ENCODE measurements around the gene SMIM44. TPM values are rescaled to one million over a fixed set of nuclear protein-coding genes. Genes with fewer than 3 reads are reported as not detected.
A peak's percentile ranks its signal among the peaks of the same experiment; 100 is the strongest.

SMIM44 gene
- total RNA-seq, 5 donors from 2014 or later (not counting 1 experiment from before 2014, with no cell fraction given), result not detected

- H3K27me3 Mint-ChIP-seq, result no peaks in the 10 kb centered on the region
- peak overlapping the region; percentile 22 to 27 for H3K27ac Mint-ChIP-seq
- ChIA-PET POLR2A (no interaction called here), CTCF (interaction anchor here in 1 of 2 donors (0.6 kb wide), 1 partner anchor 43 kb away, joined by 4 read pairs; no protein-coding TSS in a partner anchor)
- H3K4me1 Mint-ChIP-seq, result peaks cover 13 to 25% (median 25%) of the 10 kb centered on the region in 3 donors
- no peaks in the 10 kb centered on the region for H3K9me3 ChIP-seq
- peaks cover 0 to 16% of the 10 kb centered on the region in 2 experiments for H3K4me1 ChIP-seq (ENCODE audit: control insufficient read depth in 1 of 2, extremely low read depth in 1 of 2, insufficient read depth in 2 of 2, low read length in 2 of 2)
- DNase-seq (peak in 14 of 35 experiments; percentile 16 to 63 (median 33)), ATAC-seq (replicated peaks in 1 of 4) (peak; percentile 32 to 87 (median 62))
- WGBS (ENCODE audit: insufficient coverage), result 55% methylated on average over 18 of the region's 18 CpGs
- no peaks in the 10 kb centered on the region for H3K9me3 Mint-ChIP-seq
- H3K27ac ChIP-seq (ENCODE audit: low read length), result no peak overlapping the region
- H3K36me3 Mint-ChIP-seq, result peaks cover 16% of the 10 kb centered on the region
- H3K36me3 ChIP-seq (ENCODE audit: control insufficient read depth in 2 of 2, extremely low read depth in 1 of 2, insufficient read depth in 1 of 2, low read length in 1 of 2), result peaks cover 18 to 33% of the 10 kb centered on the region in 2 donors
- H3K4me3 ChIP-seq (ENCODE audit: control insufficient read depth in 1 of 2, extremely low read depth in 1 of 2, low read length in 1 of 2), result no peak overlapping the region
- peak overlapping the region in 1 of 3 donors; percentile 19 for H3K4me3 Mint-ChIP-seq
- H3K27me3 ChIP-seq (replicated peaks in 1 of 2; ENCODE audit: control insufficient read depth in 2 of 2, extremely low read depth in 1 of 2, insufficient read depth in 2 of 2, low read length in 1 of 2), result no peaks in the 10 kb centered on the region
Observed at GRCh38 chr19:3494559-3494958, 11.3 kb upstream of the SMIM44 start.

- DNase-seq, result peak in 17 of 35 experiments; percentile 20 to 54 (median 38)
- peak overlapping the region in 1 of 2 donors; percentile 28 for H3K27ac Mint-ChIP-seq
- H3K27me3 Mint-ChIP-seq, result no peaks in the 10 kb centered on the region
- peaks cover 16% of the 10 kb centered on the region for H3K36me3 Mint-ChIP-seq
- Histone ChIP-seq H3K4me3 (ENCODE audit: control insufficient read depth in 1 of 2, extremely low read depth in 1 of 2, low read length in 1 of 2) (no peak overlapping the region), H3K36me3 (ENCODE audit: control insufficient read depth in 2 of 2, extremely low read depth in 1 of 2, insufficient read depth in 1 of 2, low read length in 1 of 2) (peaks cover 18 to 33% of the 10 kb centered on the region in 2 donors), H3K27me3 (replicated peaks in 1 of 2; ENCODE audit: control insufficient read depth in 2 of 2, extremely low read depth in 1 of 2, insufficient read depth in 2 of 2, low read length in 1 of 2) (no peaks in the 10 kb centered on the region), H3K27ac (ENCODE audit: low read length) (no peak overlapping the region), H3K9me3 (no peaks in the 10 kb centered on the region), H3K4me1 (ENCODE audit: control insufficient read depth in 1 of 2, extremely low read depth in 1 of 2, insufficient read depth in 2 of 2, low read length in 2 of 2) (peaks cover 0 to 12% of the 10 kb centered on the region in 2 experiments)
- H3K4me1 Mint-ChIP-seq, result peaks cover 8 to 22% (median 22%) of the 10 kb centered on the region in 3 donors
- ChIA-PET CTCF (interaction anchor here in 1 of 2 donors (0.6 kb wide), 1 partner anchor 42 kb away, joined by 4 read pairs; no protein-coding TSS in a partner anchor), POLR2A (no interaction called here)
- peak in 3 of 4 experiments; percentile 44 to 80 (median 51) for ATAC-seq (replicated peaks in 1 of 4)
- H3K9me3 Mint-ChIP-seq, result no peaks in the 10 kb centered on the region
- peak overlapping the region in 1 of 3 donors; percentile 19 for H3K4me3 Mint-ChIP-seq
- 81% methylated on average over 10 of the region's 15 CpGs for WGBS (ENCODE audit: insufficient coverage)
Observed at GRCh38 chr19:3494051-3494450, 10.8 kb upstream of the SMIM44 start.

- no peak overlapping the region for H3K27ac ChIP-seq (ENCODE audit: low read length)
- POLR2A ChIA-PET, result no interaction called here
- no peaks in the 10 kb centered on the region for H3K9me3 Mint-ChIP-seq
- CTCF ChIA-PET, result no interaction called here
- H3K27me3 Mint-ChIP-seq, result no peaks in the 10 kb centered on the region
- 94% methylated on average over 10 of the region's 14 CpGs for WGBS (ENCODE audit: insufficient coverage)
- no peaks in the 10 kb centered on the region for H3K9me3 ChIP-seq
- peaks cover 0 to 12% of the 10 kb centered on the region in 2 experiments for H3K4me1 ChIP-seq (ENCODE audit: control insufficient read depth in 1 of 2, extremely low read depth in 1 of 2, insufficient read depth in 2 of 2, low read length in 2 of 2)
- no peaks in the 10 kb centered on the region for H3K27me3 ChIP-seq (replicated peaks in 1 of 2; ENCODE audit: control insufficient read depth in 2 of 2, extremely low read depth in 1 of 2, insufficient read depth in 2 of 2, low read length in 1 of 2)
- peaks cover 18 to 33% of the 10 kb centered on the region in 2 donors for H3K36me3 ChIP-seq (ENCODE audit: control insufficient read depth in 2 of 2, extremely low read depth in 1 of 2, insufficient read depth in 1 of 2, low read length in 1 of 2)
- H3K4me3 ChIP-seq (ENCODE audit: control insufficient read depth in 1 of 2, extremely low read depth in 1 of 2, low read length in 1 of 2), result no peak overlapping the region
- peaks cover 5 to 18% (median 18%) of the 10 kb centered on the region in 3 donors for H3K4me1 Mint-ChIP-seq
- DNase-seq (no peak), ATAC-seq (replicated peaks in 1 of 4) (no peak)
- no peak overlapping the region for H3K27ac Mint-ChIP-seq
- H3K36me3 Mint-ChIP-seq, result peaks cover 16% of the 10 kb centered on the region
- no peak overlapping the region for H3K4me3 Mint-ChIP-seq
Observed at GRCh38 chr19:3493651-3494050, 10.4 kb upstream of the SMIM44 start.

GRCh38 chr19:3492919-3493318 lies 9.7 kb upstream of the SMIM44 start:
- H3K4me3 ChIP-seq (ENCODE audit: control insufficient read depth in 1 of 2, extremely low read depth in 1 of 2, low read length in 1 of 2), result no peak overlapping the region
- WGBS (ENCODE audit: insufficient coverage), result 100% methylated on average over 10 of the region's 16 CpGs
- peaks cover 20% of the 10 kb centered on the region for H3K36me3 Mint-ChIP-seq
- no peak overlapping the region for H3K27ac Mint-ChIP-seq
- CTCF ChIA-PET, result no interaction called here
- ATAC-seq (replicated peaks in 1 of 4) (no peak), DNase-seq (no peak)
- peaks cover 18 to 33% of the 10 kb centered on the region in 2 donors for H3K36me3 ChIP-seq (ENCODE audit: control insufficient read depth in 2 of 2, extremely low read depth in 1 of 2, insufficient read depth in 1 of 2, low read length in 1 of 2)
- H3K9me3 Mint-ChIP-seq, result no peaks in the 10 kb centered on the region
- H3K27ac ChIP-seq (ENCODE audit: low read length), result no peak overlapping the region
- peaks cover 0 to 12% of the 10 kb centered on the region in 2 experiments for H3K4me1 ChIP-seq (ENCODE audit: control insufficient read depth in 1 of 2, extremely low read depth in 1 of 2, insufficient read depth in 2 of 2, low read length in 2 of 2)
- H3K27me3 Mint-ChIP-seq, result no peaks in the 10 kb centered on the region
- POLR2A ChIA-PET, result no interaction called here
- no peak overlapping the region for H3K4me3 Mint-ChIP-seq
- no peaks in the 10 kb centered on the region for H3K9me3 ChIP-seq
- no peaks in the 10 kb centered on the region for H3K27me3 ChIP-seq (replicated peaks in 1 of 2; ENCODE audit: control insufficient read depth in 2 of 2, extremely low read depth in 1 of 2, insufficient read depth in 2 of 2, low read length in 1 of 2)
- H3K4me1 Mint-ChIP-seq, result peaks cover 2 to 14% (median 14%) of the 10 kb centered on the region in 3 donors

- Mint-ChIP-seq H3K4me1 (peaks cover 0 to 12% (median 11%) of the 10 kb centered on the region in 3 donors), H3K27me3 (no peaks in the 10 kb centered on the region), H3K9me3 (no peaks in the 10 kb centered on the region), H3K4me3 (no peak overlapping the region), H3K27ac (no peak overlapping the region), H3K36me3 (peaks cover 21% of the 10 kb centered on the region)
- Histone ChIP-seq H3K4me3 (ENCODE audit: control insufficient read depth in 1 of 2, extremely low read depth in 1 of 2, low read length in 1 of 2) (no peak overlapping the region), H3K27ac (ENCODE audit: low read length) (no peak overlapping the region), H3K4me1 (ENCODE audit: control insufficient read depth in 1 of 2, extremely low read depth in 1 of 2, insufficient read depth in 2 of 2, low read length in 2 of 2) (peaks cover 0 to 9% of the 10 kb centered on the region in 2 experiments), H3K36me3 (ENCODE audit: control insufficient read depth in 2 of 2, extremely low read depth in 1 of 2, insufficient read depth in 1 of 2, low read length in 1 of 2) (peaks cover 18 to 33% of the 10 kb centered on the region in 2 donors), H3K9me3 (no peaks in the 10 kb centered on the region), H3K27me3 (replicated peaks in 1 of 2; ENCODE audit: control insufficient read depth in 2 of 2, extremely low read depth in 1 of 2, insufficient read depth in 2 of 2, low read length in 1 of 2) (no peaks in the 10 kb centered on the region)
- 98% methylated on average over 45 of the region's 45 CpGs for WGBS (ENCODE audit: insufficient coverage)
- ChIA-PET POLR2A (no interaction called here), CTCF (no interaction called here)
- ATAC-seq (replicated peaks in 1 of 4) (no peak), DNase-seq (no peak)
Observed at GRCh38 chr19:3492131-3492839, 9.0 kb upstream of the SMIM44 start.

GRCh38 chr19:3491396-3492119 lies 8.3 kb upstream of the SMIM44 start:
- no peak overlapping the region for H3K27ac Mint-ChIP-seq
- Histone ChIP-seq H3K36me3 (ENCODE audit: control insufficient read depth in 2 of 2, extremely low read depth in 1 of 2, insufficient read depth in 1 of 2, low read length in 1 of 2) (peaks cover 18 to 33% of the 10 kb centered on the region in 2 donors), H3K27me3 (replicated peaks in 1 of 2; ENCODE audit: control insufficient read depth in 2 of 2, extremely low read depth in 1 of 2, insufficient read depth in 2 of 2, low read length in 1 of 2) (no peaks in the 10 kb centered on the region), H3K27ac (ENCODE audit: low read length) (no peak overlapping the region), H3K4me1 (ENCODE audit: control insufficient read depth in 1 of 2, extremely low read depth in 1 of 2, insufficient read depth in 2 of 2, low read length in 2 of 2) (peaks cover 0 to 9% of the 10 kb centered on the region in 2 experiments), H3K4me3 (ENCODE audit: control insufficient read depth in 1 of 2, extremely low read depth in 1 of 2, low read length in 1 of 2) (no peak overlapping the region), H3K9me3 (no peaks in the 10 kb centered on the region)
- peaks cover 0 to 11% (median 9%) of the 10 kb centered on the region in 3 donors for H3K4me1 Mint-ChIP-seq
- H3K27me3 Mint-ChIP-seq, result no peaks in the 10 kb centered on the region
- H3K4me3 Mint-ChIP-seq, result no peak overlapping the region
- CTCF ChIA-PET, result no interaction called here
- H3K36me3 Mint-ChIP-seq, result peaks cover 16% of the 10 kb centered on the region
- ATAC-seq (replicated peaks in 1 of 4) (no peak), DNase-seq (no peak)
- 97% methylated on average over 52 of the region's 55 CpGs for WGBS (ENCODE audit: insufficient coverage)
- POLR2A ChIA-PET, result no interaction called here
- no peaks in the 10 kb centered on the region for H3K9me3 Mint-ChIP-seq
